ENCODE data around the gene NRL.

NRL gene

DNA sequence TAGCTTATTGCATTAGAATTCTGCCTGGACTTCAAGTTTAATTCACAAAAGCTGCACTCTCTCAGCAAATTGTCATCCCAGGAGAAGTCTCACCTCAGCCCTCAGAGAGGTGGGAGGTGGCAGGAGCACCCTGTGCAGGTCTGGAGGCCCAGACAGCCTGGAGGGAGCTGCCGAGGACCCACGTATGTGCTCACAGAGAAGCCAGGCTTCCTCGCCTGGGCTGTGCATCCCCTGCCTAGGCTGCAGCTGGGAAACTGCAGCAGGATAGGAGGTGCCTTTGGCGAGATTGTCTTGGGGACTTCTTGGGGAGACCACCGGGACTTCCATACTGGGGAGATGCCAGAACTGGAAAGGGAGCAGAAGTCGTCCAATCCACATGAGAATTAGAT lies 34.6 kb downstream of the NRL start:
- Histone ChIP-seq H3K79me2 (ENCODE audit: insufficient read depth, low read length) (no peaks in the 10 kb centered on the region), H3F3A (ENCODE audit: insufficient read depth, low read length) (no peaks in the 10 kb centered on the region), H3K9me3 (ENCODE audit: low read length) (no peaks in the 10 kb centered on the region), H3K4me1 (ENCODE audit: insufficient read depth, low read length, severe bottlenecking) (peaks cover 19% of the 10 kb centered on the region), H3K9me2 (ENCODE audit: low read depth, low read length) (no peaks in the 10 kb centered on the region), H3K4me2 (ENCODE audit: low read length) (peak overlapping the region; percentile 95; the same call in 1 of the 2 replicates), H3K9ac (ENCODE audit: low read length) (peak overlapping the region; percentile 69; the same call in 1 of the 2 replicates), H4K20me1 (ENCODE audit: insufficient read depth, low read length) (no peaks in the 10 kb centered on the region), H3K27ac (ENCODE audit: low read depth, low read length, poor library complexity, severe bottlenecking) (no peak overlapping the region), H2AFZ (ENCODE audit: low read length) (no peak overlapping the region), H3K4me3 (ENCODE audit: low read depth, low read length, poor library complexity, severe bottlenecking) (no peak overlapping the region), H3K27me3 (ENCODE audit: insufficient read depth, low read length) (0 out of 2 replicates have a peak, but pooled peaks cover 7% of the 10 kb centered on the region), H3K36me3 (ENCODE audit: insufficient read depth, low read length) (no peaks in the 10 kb centered on the region)
- TF ChIP-seq, protein P1, sequence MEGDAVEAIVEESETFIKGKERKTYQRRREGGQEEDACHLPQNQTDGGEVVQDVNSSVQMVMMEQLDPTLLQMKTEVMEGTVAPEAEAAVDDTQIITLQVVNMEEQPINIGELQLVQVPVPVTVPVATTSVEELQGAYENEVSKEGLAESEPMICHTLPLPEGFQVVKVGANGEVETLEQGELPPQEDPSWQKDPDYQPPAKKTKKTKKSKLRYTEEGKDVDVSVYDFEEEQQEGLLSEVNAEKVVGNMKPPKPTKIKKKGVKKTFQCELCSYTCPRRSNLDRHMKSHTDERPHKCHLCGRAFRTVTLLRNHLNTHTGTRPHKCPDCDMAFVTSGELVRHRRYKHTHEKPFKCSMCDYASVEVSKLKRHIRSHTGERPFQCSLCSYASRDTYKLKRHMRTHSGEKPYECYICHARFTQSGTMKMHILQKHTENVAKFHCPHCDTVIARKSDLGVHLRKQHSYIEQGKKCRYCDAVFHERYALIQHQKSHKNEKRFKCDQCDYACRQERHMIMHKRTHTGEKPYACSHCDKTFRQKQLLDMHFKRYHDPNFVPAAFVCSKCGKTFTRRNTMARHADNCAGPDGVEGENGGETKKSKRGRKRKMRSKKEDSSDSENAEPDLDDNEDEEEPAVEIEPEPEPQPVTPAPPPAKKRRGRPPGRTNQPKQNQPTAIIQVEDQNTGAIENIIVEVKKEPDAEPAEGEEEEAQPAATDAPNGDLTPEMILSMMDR (IDR thresholded peaks at IDR 0.05; ENCODE audit: low read length): no peak
- no peak for TF ChIP-seq EZH2 (IDR thresholded peaks at IDR 0.05; ENCODE audit: borderline replicate concordance, low read length)

DNA sequence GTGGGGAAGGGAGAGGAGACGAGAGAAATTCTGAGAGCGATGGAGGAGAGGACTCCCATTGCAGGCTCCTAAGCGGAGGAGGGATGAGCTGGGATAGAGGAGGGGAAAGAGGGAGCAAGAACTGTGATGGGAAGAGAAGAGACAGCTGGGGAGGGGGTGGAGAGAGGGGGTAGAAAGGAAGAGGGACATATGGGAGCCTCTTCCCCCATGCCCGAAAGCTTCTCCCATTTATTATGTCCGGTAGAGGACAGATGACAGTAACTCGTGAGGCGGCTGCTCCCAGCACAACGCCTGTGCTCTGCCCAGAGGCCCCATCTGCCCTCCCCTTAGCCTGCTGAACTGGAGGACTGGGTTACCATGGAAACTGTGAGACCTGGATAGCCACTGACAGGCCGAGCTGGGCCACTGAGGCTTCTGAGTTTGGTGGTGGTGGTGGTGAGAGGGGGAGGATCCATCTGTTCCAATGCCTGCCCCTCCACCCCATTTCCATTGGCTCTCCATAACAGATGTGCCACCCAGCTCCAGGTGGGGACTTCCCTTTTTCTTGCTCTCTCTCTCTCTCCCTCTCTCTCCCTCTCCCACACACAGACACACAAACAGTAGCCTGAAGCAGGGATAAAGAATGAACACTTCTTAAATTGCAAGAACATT lies 35.1 kb downstream of the NRL start:
- Histone ChIP-seq H3K4me1 (ENCODE audit: insufficient read depth, low read length, severe bottlenecking) (peaks cover 19% of the 10 kb centered on the region), H3K9ac (ENCODE audit: low read length) (no peak overlapping the region), H3K79me2 (ENCODE audit: insufficient read depth, low read length) (no peaks in the 10 kb centered on the region), H3K27ac (ENCODE audit: low read depth, low read length, poor library complexity, severe bottlenecking) (no peak overlapping the region), H3K36me3 (ENCODE audit: insufficient read depth, low read length) (no peaks in the 10 kb centered on the region), H3K9me3 (ENCODE audit: low read length) (no peaks in the 10 kb centered on the region), H3F3A (ENCODE audit: insufficient read depth, low read length) (no peaks in the 10 kb centered on the region), H3K4me2 (ENCODE audit: low read length) (no peak overlapping the region), H3K9me2 (ENCODE audit: low read depth, low read length) (no peaks in the 10 kb centered on the region), H4K20me1 (ENCODE audit: insufficient read depth, low read length) (no peaks in the 10 kb centered on the region), H3K27me3 (ENCODE audit: insufficient read depth, low read length) (0 out of 2 replicates have a peak, but pooled peaks cover 7% of the 10 kb centered on the region), H3K4me3 (ENCODE audit: low read depth, low read length, poor library complexity, severe bottlenecking) (no peak overlapping the region), H2AFZ (ENCODE audit: low read length) (no peak overlapping the region)
- TF ChIP-seq, protein P1 (IDR thresholded peaks at IDR 0.05; ENCODE audit: low read length): no peak
- TF ChIP-seq EZH2 (IDR thresholded peaks at IDR 0.05; ENCODE audit: borderline replicate concordance, low read length): no peak

DNA sequence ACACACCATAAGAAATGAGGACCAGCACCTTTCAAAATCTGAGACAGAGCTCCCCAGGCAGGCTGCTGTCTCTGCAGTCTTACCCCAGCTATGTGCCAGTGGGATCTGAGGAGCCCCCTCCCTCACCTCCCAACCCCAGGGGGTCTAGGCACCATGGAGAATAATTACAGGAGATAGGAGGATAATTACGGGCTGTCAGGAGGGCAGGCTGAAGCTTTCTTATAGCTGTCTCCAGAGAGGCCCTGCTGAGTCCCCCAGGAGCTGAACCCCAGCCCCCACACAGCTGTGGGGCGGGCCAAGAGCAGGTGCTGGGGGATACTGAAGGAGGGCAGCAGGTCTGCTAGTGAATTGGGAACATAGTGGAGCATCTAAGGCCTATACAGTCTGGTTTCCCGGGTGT lies 36.6 kb downstream of the NRL start:
- H3K9me3 ChIP-seq (ENCODE audit: low read length): no peaks in the 10 kb centered on the region
- no peaks in the 10 kb centered on the region for H3K9me2 ChIP-seq (ENCODE audit: low read depth, low read length)
- H3K4me3 ChIP-seq (ENCODE audit: low read depth, low read length, poor library complexity, severe bottlenecking): no peak overlapping the region
- H3K4me1 ChIP-seq (ENCODE audit: insufficient read depth, low read length, severe bottlenecking): peaks cover 19% of the 10 kb centered on the region
- H4K20me1 ChIP-seq (ENCODE audit: insufficient read depth, low read length): no peaks in the 10 kb centered on the region
- H2AFZ ChIP-seq (ENCODE audit: low read length): no peak overlapping the region
- H3K27ac ChIP-seq (ENCODE audit: low read depth, low read length, poor library complexity, severe bottlenecking): no peak overlapping the region
- H3F3A ChIP-seq (ENCODE audit: insufficient read depth, low read length): no peaks in the 10 kb centered on the region
- no peaks in the 10 kb centered on the region for H3K79me2 ChIP-seq (ENCODE audit: insufficient read depth, low read length)
- H3K27me3 ChIP-seq (ENCODE audit: insufficient read depth, low read length): peaks cover 7% of the 10 kb centered on the region; the same call in 1 of the 2 replicates
- no peak overlapping the region for H3K9ac ChIP-seq (ENCODE audit: low read length)
- H3K36me3 ChIP-seq (ENCODE audit: insufficient read depth, low read length): no peaks in the 10 kb centered on the region
- no peak overlapping the region for H3K4me2 ChIP-seq (ENCODE audit: low read length)
- TF ChIP-seq EZH2 (IDR thresholded peaks at IDR 0.05; ENCODE audit: borderline replicate concordance, low read length): no peak

DNA sequence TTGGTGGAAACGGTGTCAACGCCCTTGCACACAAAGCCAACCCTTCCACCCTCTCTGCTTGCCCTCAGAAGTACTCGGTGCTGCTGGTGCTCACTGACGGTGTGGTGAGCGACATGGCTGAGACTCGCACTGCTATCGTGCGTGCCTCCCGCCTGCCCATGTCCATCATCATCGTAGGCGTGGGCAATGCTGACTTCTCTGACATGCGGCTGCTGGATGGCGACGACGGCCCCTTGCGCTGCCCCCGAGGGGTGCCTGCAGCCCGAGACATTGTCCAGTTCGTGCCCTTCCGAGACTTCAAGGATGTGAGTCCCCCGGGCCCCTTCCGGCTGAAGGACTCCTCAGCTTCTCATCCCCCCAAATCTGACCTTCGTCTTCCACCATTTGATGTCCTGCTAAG lies 37.7 kb downstream of the NRL start:
- Histone ChIP-seq H3K36me3 (ENCODE audit: insufficient read depth, low read length) (no peaks in the 10 kb centered on the region), H3K9me3 (ENCODE audit: low read length) (no peaks in the 10 kb centered on the region), H3K79me2 (ENCODE audit: insufficient read depth, low read length) (no peaks in the 10 kb centered on the region), H3K4me3 (ENCODE audit: low read depth, low read length, poor library complexity, severe bottlenecking) (no peak overlapping the region), H2AFZ (ENCODE audit: low read length) (no peak overlapping the region), H3K9me2 (ENCODE audit: low read depth, low read length) (no peaks in the 10 kb centered on the region), H3K27me3 (ENCODE audit: insufficient read depth, low read length) (no peaks in the 10 kb centered on the region; the same call in 1 of the 2 replicates), H3K4me1 (ENCODE audit: insufficient read depth, low read length, severe bottlenecking) (peaks cover 19% of the 10 kb centered on the region), H3K4me2 (ENCODE audit: low read length) (no peak overlapping the region), H3F3A (ENCODE audit: insufficient read depth, low read length) (no peaks in the 10 kb centered on the region), H3K9ac (ENCODE audit: low read length) (no peak overlapping the region), H4K20me1 (ENCODE audit: insufficient read depth, low read length) (no peaks in the 10 kb centered on the region), H3K27ac (ENCODE audit: low read depth, low read length, poor library complexity, severe bottlenecking) (no peak overlapping the region)
- no peak for TF ChIP-seq EZH2 (IDR thresholded peaks at IDR 0.05; ENCODE audit: borderline replicate concordance, low read length)
- TF ChIP-seq, protein P1 (IDR thresholded peaks at IDR 0.05; ENCODE audit: low read length): no peak
